CD4-positive, alpha-beta T cell treated with Interleukin-4 for 4 hours (primary cell): ENCODE results near the gene EXOC7.
"Not testable (repeated sequence)": the region's sequence is repeated elsewhere in the genome, so short reads cannot be mapped to it uniquely, and the experiment has no call there.

Experiments used
- DNase-seq: peaks from one replicate; pipeline ENCODE4 v3.0.0-alpha.2; 2020

EXOC7 gene

GRCh38 chr17:76085731-76086366 lies 17.7 kb downstream of the EXOC7 start:
- no peak for DNase-seq

- DNase-seq: no peak
Observed at GRCh38 chr17:76085066-76085730, 18.4 kb downstream of the EXOC7 start.

- DNase-seq: no peak
Observed at GRCh38 chr17:76083536-76084182, 19.9 kb downstream of the EXOC7 start.

GRCh38 chr17:76082326-76083251 lies 21.0 kb downstream of the EXOC7 start:
- DNase-seq: no peak

- no peak for DNase-seq
Observed at GRCh38 chr17:76081295-76082210, 22.0 kb downstream of the EXOC7 start.

GRCh38 chr17:76080768-76081287 lies 22.8 kb downstream of the EXOC7 start:
- no peak for DNase-seq

- no peak for DNase-seq
Observed at GRCh38 chr17:76079956-76080767, 23.4 kb downstream of the EXOC7 start.

- no peak for DNase-seq
Observed at GRCh38 chr17:76079535-76079955, 24.0 kb downstream of the EXOC7 start.

- DNase-seq: no peak
Observed at GRCh38 chr17:76078860-76079534, 24.6 kb downstream of the EXOC7 start, which contains the start of gene ZACN. Gene ZACN (plus strand): TSS chr17:76079182. CDS start chr17:76079265, 83 bp downstream.

GRCh38 chr17:76078370-76078769 lies 25.2 kb downstream of the EXOC7 start:
- DNase-seq: not testable (repeated sequence)

GRCh38 chr17:76077584-76078110 lies 25.9 kb downstream of the EXOC7 start:
- DNase-seq: no peak

- DNase-seq: peak; percentile 6
Observed at GRCh38 chr17:76076765-76077583, 26.6 kb downstream of the EXOC7 start.

GRCh38 chr17:76076146-76076764 lies 27.3 kb downstream of the EXOC7 start:
- DNase-seq: no peak

- DNase-seq: no peak
Observed at GRCh38 chr17:76075364-76076145, 28.0 kb downstream of the EXOC7 start.

GRCh38 chr17:76074390-76075363 lies 28.9 kb downstream of the EXOC7 start, which contains the start of gene GALR2:
Gene GALR2 (plus strand): TSS chr17:76074781. CDS start chr17:76074884, 103 bp downstream.
- no peak for DNase-seq
